ENCODE results near the gene WDR43. TPM values are rescaled to one million over a fixed set of nuclear protein-coding genes. Genes with fewer than 3 reads are reported as not detected.

WDR43 gene
- total and polyA plus RNA-seq, 2 experiments from 2014 or later = 101 to 140 TPM

- Mint-ChIP-seq H3K27ac (no peak overlapping the region), H3K27me3 (ENCODE audit: insufficient read depth, low read depth, poor library complexity) (peaks cover 4% of the 10 kb centered on the region), H3K4me1 (no peaks in the 10 kb centered on the region), H3K4me3 (no peak overlapping the region), H3K9me3 (no peaks in the 10 kb centered on the region), H3K36me3 (ENCODE audit: low read depth) (peaks cover 83% of the 10 kb centered on the region)
- H3K9me2 ChIP-seq (ENCODE audit: insufficient read depth) = no peaks in the 10 kb centered on the region
- no peak overlapping the region for H3K4me3 ChIP-seq
- no peak overlapping the region for H3K4me2 ChIP-seq
- H4K20me1 ChIP-seq (replicated peaks; ENCODE audit: insufficient read depth) = peaks cover 73% of the 10 kb centered on the region
- H2AFZ ChIP-seq = no peak overlapping the region
- DNase-seq (ENCODE audit: low spot score) = no peak
- no peaks in the 10 kb centered on the region for H3K27me3 ChIP-seq (ENCODE audit: insufficient read depth)
- no peaks in the 10 kb centered on the region for H3F3A ChIP-seq (replicated peaks; ENCODE audit: low read depth)
- H3K27ac ChIP-seq (ENCODE audit: low read depth) = no peak overlapping the region
- ATAC-seq = no peak
- H3K79me2 ChIP-seq (replicated peaks; ENCODE audit: insufficient read depth) = peaks cover 100% of the 10 kb centered on the region
- H3K36me3 ChIP-seq (ENCODE audit: insufficient read depth) = peaks cover 44% of the 10 kb centered on the region
- TF ChIP-seq ETS1 (IDR thresholded peaks at IDR 0.05) = no peak
- H3K4me1 ChIP-seq (ENCODE audit: insufficient read depth) = no peaks in the 10 kb centered on the region
Measured at GRCh38 chr2:28915939-28916338, 21.5 kb downstream of the WDR43 start.

GRCh38 chr2:28926847-28927246 lies 32.4 kb downstream of the WDR43 start:
- no peak overlapping the region for H3K4me2 ChIP-seq
- TF ChIP-seq EZH2 (IDR thresholded peaks at IDR 0.05; ENCODE audit: low read depth, unreplicated experiment) (no peak), EZH2phosphoT487 (IDR thresholded peaks at IDR 0.05; ENCODE audit: unreplicated experiment) (peak; percentile 66), JUNB (IDR thresholded peaks at IDR 0.05; ENCODE audit: unreplicated experiment) (no peak)
- peaks cover 89% of the 10 kb centered on the region for H3K79me2 ChIP-seq (replicated peaks; ENCODE audit: insufficient read depth)
- H3K4me3 Mint-ChIP-seq = no peak overlapping the region
- no peaks in the 10 kb centered on the region for H3K9me3 Mint-ChIP-seq
- H3F3A ChIP-seq (replicated peaks; ENCODE audit: low read depth) = 0 out of 2 replicates have a peak, but pooled peaks cover 6% of the 10 kb centered on the region
- H3K4me1 Mint-ChIP-seq = no peaks in the 10 kb centered on the region
- peaks cover 97% of the 10 kb centered on the region for H3K36me3 Mint-ChIP-seq (ENCODE audit: low read depth)
- no peaks in the 10 kb centered on the region for H3K27me3 Mint-ChIP-seq (ENCODE audit: insufficient read depth, low read depth, poor library complexity)
- H3K9me2 ChIP-seq (ENCODE audit: insufficient read depth) = no peaks in the 10 kb centered on the region
- H3K27me3 ChIP-seq (ENCODE audit: insufficient read depth) = no peaks in the 10 kb centered on the region
- DNase-seq (ENCODE audit: low spot score) (no peak), ATAC-seq (no peak)
- H2AFZ ChIP-seq = no peak overlapping the region
- H3K27ac ChIP-seq (ENCODE audit: low read depth) = no peak overlapping the region
- H3K4me1 ChIP-seq (ENCODE audit: insufficient read depth) = no peaks in the 10 kb centered on the region
- no peak overlapping the region for H3K4me3 ChIP-seq
- peaks cover 56% of the 10 kb centered on the region for H4K20me1 ChIP-seq (replicated peaks; ENCODE audit: insufficient read depth)
- peaks cover 79% of the 10 kb centered on the region for H3K36me3 ChIP-seq (ENCODE audit: insufficient read depth)
- no peak overlapping the region for H3K27ac Mint-ChIP-seq

- H3K27ac ChIP-seq (ENCODE audit: low read depth) = no peak overlapping the region; the same call in 1 of the 2 replicates
- H3K4me1 ChIP-seq (ENCODE audit: insufficient read depth) = no peaks in the 10 kb centered on the region
- DNase-seq (ENCODE audit: low spot score) = no peak
- peaks cover 89% of the 10 kb centered on the region for H3K79me2 ChIP-seq (replicated peaks; ENCODE audit: insufficient read depth)
- Mint-ChIP-seq H3K27me3 (ENCODE audit: insufficient read depth, low read depth, poor library complexity) (no peaks in the 10 kb centered on the region), H3K27ac (no peak overlapping the region), H3K4me1 (no peaks in the 10 kb centered on the region), H3K9me3 (no peaks in the 10 kb centered on the region), H3K36me3 (ENCODE audit: low read depth) (peaks cover 98% of the 10 kb centered on the region), H3K4me3 (no peak overlapping the region)
- no peaks in the 10 kb centered on the region for H3K9me2 ChIP-seq (ENCODE audit: insufficient read depth)
- no peak overlapping the region for H3K4me2 ChIP-seq
- peaks cover 53% of the 10 kb centered on the region for H4K20me1 ChIP-seq (replicated peaks; ENCODE audit: insufficient read depth)
- H3K36me3 ChIP-seq (ENCODE audit: insufficient read depth) = peaks cover 79% of the 10 kb centered on the region
- no peak for ATAC-seq
- H3K4me3 ChIP-seq = no peak overlapping the region
- TF ChIP-seq ZNF114 (CRISPR knock-in tag; IDR thresholded peaks at IDR 0.05) = no peak
- no peak for TF ChIP-seq ZNF462 (CRISPR knock-in tag; IDR thresholded peaks at IDR 0.05)
- no peak for TF ChIP-seq JUNB (IDR thresholded peaks at IDR 0.05; ENCODE audit: unreplicated experiment)
- 0 out of 2 replicates have a peak, but pooled peaks cover 6% of the 10 kb centered on the region for H3F3A ChIP-seq (replicated peaks; ENCODE audit: low read depth)
- no peak overlapping the region for H2AFZ ChIP-seq
- H3K27me3 ChIP-seq (ENCODE audit: insufficient read depth) = no peaks in the 10 kb centered on the region
Measured at GRCh38 chr2:28927469-28927868, 33.0 kb downstream of the WDR43 start.

Data from GM23338 (cell line).